Choroid plexus epithelial cell (primary cell): ENCODE results near the gene AHRR.
"Not testable (repeated sequence)": the region's sequence is repeated elsewhere in the genome, so short reads cannot be mapped to it uniquely, and the experiment has no call there.

Experiments used
- DNase-seq: peaks from one replicate; pipeline ENCODE4 v3.0.0-alpha.2; 2010; ENCODE audit warnings: low read depth
- H3K4me3 ChIP-seq: 2 replicates; pipeline ENCODE4 v1.5.1; 2011; ENCODE audit warnings: low read depth, mild to moderate bottlenecking, control low read depth, low read length, moderate library complexity
- TF ChIP-seq, protein P1 (sequence below): conservative IDR thresholded peaks from 2 replicates; pipeline ENCODE4 v1.5.1; 2011; ENCODE audit warnings: low read depth, mild to moderate bottlenecking, control low read depth, inconsistent platforms, low read length, moderate library complexity

The AHRR gene

DNA sequence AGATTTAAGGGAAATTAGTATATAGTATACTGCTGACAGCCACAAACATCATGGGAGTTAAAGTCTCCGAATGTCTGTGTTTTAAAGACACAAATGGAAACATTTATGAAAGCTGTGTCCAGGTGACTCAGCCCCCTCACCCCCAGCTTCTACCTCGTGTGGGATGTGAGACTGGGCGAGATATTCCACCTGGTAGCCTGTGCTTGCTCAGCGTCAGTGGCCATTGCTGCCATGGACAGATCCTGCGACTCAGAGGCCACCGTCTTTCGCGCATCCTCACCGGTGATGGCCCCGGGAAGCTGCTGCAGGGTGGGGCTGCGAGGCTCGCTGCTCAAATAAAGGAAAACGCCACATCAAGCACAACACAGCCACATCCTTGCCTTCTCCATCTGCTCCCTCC is 90.2 kb downstream of the AHRR start:
- no peak overlapping the region for H3K4me3 ChIP-seq
- DNase-seq = no peak
- TF ChIP-seq, protein P1, sequence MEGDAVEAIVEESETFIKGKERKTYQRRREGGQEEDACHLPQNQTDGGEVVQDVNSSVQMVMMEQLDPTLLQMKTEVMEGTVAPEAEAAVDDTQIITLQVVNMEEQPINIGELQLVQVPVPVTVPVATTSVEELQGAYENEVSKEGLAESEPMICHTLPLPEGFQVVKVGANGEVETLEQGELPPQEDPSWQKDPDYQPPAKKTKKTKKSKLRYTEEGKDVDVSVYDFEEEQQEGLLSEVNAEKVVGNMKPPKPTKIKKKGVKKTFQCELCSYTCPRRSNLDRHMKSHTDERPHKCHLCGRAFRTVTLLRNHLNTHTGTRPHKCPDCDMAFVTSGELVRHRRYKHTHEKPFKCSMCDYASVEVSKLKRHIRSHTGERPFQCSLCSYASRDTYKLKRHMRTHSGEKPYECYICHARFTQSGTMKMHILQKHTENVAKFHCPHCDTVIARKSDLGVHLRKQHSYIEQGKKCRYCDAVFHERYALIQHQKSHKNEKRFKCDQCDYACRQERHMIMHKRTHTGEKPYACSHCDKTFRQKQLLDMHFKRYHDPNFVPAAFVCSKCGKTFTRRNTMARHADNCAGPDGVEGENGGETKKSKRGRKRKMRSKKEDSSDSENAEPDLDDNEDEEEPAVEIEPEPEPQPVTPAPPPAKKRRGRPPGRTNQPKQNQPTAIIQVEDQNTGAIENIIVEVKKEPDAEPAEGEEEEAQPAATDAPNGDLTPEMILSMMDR = no peak

DNA sequence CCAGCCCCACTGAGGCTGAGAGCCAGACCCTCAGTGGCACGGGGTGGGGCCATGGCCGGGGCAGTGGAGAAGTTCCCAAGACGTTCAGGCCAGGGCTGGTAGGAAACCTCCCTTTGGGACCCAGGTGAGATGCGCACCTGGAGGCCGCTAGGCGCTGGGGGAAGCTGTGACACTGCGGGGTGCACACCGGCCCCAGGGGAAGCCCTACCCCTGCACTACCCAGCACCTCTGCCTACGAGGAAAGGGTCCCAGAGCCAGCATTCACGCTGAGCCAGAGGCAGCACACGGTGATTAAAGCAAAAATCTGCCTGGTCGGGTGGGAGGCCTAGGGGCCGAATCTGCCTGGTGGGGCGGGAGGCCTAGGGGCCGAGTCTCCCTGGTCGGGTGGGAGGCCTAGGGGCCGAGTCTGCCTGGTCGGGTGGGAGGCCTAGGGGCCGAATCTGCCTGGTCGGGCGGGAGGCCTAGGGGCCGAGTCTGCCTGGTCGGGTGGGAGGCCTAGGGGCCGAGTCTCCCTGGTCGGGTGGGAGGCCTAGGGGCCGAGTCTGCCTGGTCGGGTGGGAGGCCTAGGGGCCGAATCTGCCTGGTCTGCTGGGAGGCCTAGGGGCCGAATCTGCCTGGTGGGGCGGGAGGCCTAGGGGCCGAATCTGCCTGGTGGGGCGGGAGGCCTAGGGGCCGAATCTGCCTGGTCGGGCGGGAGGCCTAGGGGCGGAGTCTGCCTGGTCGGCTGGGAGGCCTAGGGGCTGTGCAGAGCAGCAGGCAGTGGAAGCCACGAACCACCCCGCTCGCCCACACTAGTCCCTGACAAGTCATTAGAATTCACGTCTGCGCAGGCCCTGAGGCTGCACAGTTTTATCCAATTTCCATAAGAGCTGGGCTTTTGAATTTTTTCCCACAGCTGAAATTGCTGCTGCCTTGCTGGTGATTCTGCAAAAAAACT is 93.7 kb downstream of the AHRR start:
- not testable (repeated sequence) for H3K4me3 ChIP-seq, DNase-seq

DNA sequence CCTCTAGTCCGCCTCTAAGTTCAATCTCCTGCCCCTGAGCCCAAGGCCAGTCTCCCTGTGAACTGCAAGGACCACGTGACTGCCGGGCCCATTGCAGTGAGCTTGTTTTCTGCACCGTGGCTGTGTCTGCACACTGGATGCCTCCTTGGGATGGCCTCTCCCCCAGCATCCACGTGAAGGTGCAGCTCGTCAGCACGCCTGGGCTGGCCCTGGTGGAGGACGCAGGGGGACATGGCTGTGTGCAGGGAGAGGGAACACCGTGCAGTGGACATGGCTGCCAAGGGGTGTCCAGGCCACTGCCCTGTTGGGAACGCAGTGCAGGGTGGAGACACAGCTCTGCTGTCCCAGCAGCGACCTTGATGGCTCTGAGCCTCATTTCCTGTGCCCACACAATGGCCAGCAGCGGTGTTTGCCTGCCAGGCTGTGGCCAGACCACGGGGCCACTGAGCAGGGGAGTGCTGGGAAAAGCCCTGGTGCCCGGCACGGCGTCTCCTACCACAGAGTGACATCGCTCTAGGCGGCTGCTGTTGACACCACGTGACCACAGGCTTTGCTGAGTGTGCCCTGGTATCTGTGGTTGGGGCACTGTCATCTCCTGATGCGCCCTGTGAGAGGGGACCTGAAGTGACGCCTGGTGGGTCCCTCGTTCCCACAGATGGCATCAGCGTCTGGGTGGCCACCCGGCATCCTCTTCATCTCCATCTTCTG is 94.6 kb downstream of the AHRR start:
- no peak for DNase-seq
- TF ChIP-seq, protein P1 = no peak
- no peak overlapping the region for H3K4me3 ChIP-seq

DNA sequence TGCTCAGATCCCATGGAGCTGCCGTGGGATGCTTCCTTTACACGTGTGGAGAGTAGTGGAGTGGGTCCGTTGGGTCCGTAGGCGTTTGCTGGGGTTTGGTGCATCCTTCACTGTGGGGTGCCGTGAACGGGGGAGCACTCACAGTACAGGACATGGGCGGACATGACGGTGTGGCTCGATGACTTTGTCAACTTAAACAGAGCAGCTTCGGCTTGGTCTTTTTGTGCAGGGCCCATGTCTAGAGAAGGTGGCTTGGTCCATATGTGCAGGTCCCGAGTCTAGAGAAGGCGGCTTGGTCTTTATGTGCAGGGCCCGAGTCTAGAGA is 95.1 kb downstream of the AHRR start:
- no peak for DNase-seq
- H3K4me3 ChIP-seq = no peak overlapping the region
- TF ChIP-seq, protein P1 = no peak

DNA sequence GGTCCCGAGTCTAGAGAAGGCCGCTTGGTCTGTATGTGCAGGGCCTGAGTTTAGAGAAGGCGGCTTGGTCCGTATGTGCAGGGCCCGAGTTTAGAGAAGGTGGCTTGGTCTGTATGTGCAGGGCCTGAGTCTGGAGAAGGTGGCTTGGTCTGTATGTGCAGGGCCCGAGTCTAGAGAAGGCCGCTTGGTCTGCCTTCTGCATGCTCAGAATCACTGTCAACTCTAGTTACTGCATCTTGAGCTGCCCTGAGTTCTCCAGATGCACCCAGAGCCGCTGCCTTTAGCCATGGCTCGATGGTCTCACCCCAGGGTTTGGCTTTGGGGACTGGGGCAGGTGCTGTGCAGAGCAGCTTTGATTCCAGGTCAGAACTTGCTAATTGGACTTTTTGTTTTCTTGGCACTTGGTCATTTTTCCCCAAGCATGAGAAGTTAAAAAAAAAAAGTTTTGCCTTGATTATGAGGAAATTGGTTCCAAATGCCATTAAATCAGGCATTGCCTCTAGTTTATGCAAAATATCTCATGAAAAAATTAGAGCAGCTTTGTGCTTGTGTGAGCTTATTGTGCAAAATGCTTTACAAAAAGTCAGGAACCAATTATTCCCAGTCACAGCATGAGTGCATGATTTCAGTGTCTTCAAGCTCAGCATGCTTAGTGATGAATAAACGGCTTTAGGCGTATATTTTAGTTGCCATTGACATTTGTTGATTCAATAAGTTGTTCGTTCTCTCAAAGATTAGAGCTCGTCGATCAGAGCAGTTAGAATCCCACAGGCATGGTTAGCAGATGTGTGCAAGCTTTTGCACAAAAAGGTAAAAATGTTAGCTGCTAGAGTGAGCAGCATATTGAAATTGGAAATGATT is 96.0 kb downstream of the AHRR start:
- TF ChIP-seq, protein P1 = no peak
- no peak for DNase-seq

DNA sequence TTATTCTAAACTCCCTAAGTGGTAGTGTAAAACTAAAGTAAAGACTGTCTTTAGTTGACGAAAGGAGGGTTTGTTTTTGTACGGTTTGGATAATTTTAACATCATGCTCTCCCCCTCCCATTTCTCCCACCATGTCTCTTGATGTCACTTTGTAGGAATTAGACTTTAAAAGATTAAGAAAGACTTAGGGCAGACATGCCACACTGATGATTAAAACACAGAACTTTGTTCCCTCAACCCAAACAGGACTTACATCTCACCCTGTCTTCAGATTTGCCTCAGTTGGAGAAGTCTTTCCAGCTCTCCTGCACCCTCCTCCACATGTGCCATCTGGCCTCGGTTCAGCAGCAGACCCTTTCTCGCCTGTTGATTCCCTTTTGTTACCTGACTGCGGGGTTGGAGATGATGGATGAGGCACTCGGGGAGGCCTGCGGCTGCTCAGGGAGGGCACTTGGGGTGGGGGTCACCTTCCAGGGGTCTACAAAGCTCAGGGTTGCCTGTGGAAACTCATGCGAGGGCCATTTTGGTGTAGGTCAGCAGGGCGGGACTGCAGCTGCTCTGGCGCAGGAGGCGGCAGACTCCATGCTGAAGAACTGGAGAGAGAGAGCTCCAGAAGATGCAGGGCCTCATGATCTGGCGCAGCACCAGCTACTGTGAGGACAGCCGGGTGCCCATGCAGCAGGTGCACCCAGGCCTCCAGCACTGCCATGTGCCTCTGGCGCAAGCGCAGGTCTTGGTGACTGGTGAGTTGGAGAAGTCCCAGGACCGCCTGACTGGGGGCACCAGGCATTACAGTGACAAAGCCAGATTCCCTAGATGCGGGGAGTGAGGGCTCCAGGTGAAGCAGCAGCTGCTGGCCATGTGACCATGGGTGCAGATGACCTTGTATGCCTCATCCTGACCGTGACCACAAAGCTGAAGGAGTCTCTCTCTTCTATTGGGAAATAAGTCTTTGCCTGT is 96.9 kb downstream of the AHRR start:
- no peak for DNase-seq
- TF ChIP-seq, protein P1 = no peak
- H3K4me3 ChIP-seq = no peak overlapping the region

More for the DNA sequence above, 96.0 kb downstream of the AHRR start:
- no peak overlapping the region for H3K4me3 ChIP-seq
